GM21381 (cell line): ENCODE results near the gene ERMP1.
"Not testable (repeated sequence)": the region's sequence is repeated elsewhere in the genome, so short reads cannot be mapped to it uniquely, and the experiment has no call there.

Experiments
- ATAC-seq: cut with Tn5 transposase; IDR thresholded peaks from one replicate; pipeline ENCODE4 v1.9.1; 2021; ENCODE audit warnings: mild to moderate bottlenecking, moderate library complexity; ENCODE audit not compliant: unreplicated experiment

Gene ERMP1

GRCh38 chr9:5832538-5833529 lies at the start of gene ERMP1:
Gene ERMP1 (minus strand): TSS chr9:5833117. CDS start chr9:5833027, 90 bp downstream.
- ATAC-seq: peak; percentile 82

- not testable (repeated sequence) for ATAC-seq
Observed at GRCh38 chr9:5882244-5883012, 49.5 kb upstream of the ERMP1 start.

- no peak for ATAC-seq
Observed at GRCh38 chr9:5879419-5880181, 46.7 kb upstream of the ERMP1 start.

GRCh38 chr9:5876711-5877110 lies 43.8 kb upstream of the ERMP1 start:
- ATAC-seq: no peak

- no peak for ATAC-seq
Observed at GRCh38 chr9:5876026-5876425, 43.1 kb upstream of the ERMP1 start.

GRCh38 chr9:5874048-5874447 lies 41.1 kb upstream of the ERMP1 start:
- no peak for ATAC-seq

- ATAC-seq: no peak
Observed at GRCh38 chr9:5873439-5873838, 40.5 kb upstream of the ERMP1 start.

GRCh38 chr9:5872511-5872910 lies 39.6 kb upstream of the ERMP1 start:
- ATAC-seq: no peak

GRCh38 chr9:5871785-5872184 lies 38.9 kb upstream of the ERMP1 start:
- ATAC-seq: no peak

- ATAC-seq: no peak
Observed at GRCh38 chr9:5870691-5871090, 37.8 kb upstream of the ERMP1 start.

GRCh38 chr9:5870020-5870339 lies 37.1 kb upstream of the ERMP1 start:
- ATAC-seq: no peak

- ATAC-seq: no peak
Observed at GRCh38 chr9:5869315-5870019, 36.5 kb upstream of the ERMP1 start.

GRCh38 chr9:5868235-5868634 lies 35.3 kb upstream of the ERMP1 start:
- ATAC-seq: no peak

- ATAC-seq: no peak
Observed at GRCh38 chr9:5866685-5867084, 33.8 kb upstream of the ERMP1 start.

- no peak for ATAC-seq
Observed at GRCh38 chr9:5866272-5866671, 33.4 kb upstream of the ERMP1 start.

GRCh38 chr9:5864446-5864845 lies 31.5 kb upstream of the ERMP1 start:
- no peak for ATAC-seq

GRCh38 chr9:5863092-5863746 lies 30.3 kb upstream of the ERMP1 start:
- ATAC-seq: no peak

GRCh38 chr9:5858833-5859232 lies 25.9 kb upstream of the ERMP1 start:
- no peak for ATAC-seq

GRCh38 chr9:5857928-5858327 lies 25.0 kb upstream of the ERMP1 start:
- ATAC-seq: no peak
